Bronchial epithelial cell (primary cell): Measurements from ENCODE around the gene PANK4. TPM values are rescaled to one million over a fixed set of nuclear protein-coding genes. Genes with fewer than 3 reads are reported as not detected.

ENCODE experiments used
- DNase-seq: peaks from one replicate; pipeline ENCODE4 v3.0.0-alpha.2; 2010; ENCODE audit warnings: low read depth
- FAIRE-seq: peaks from 2 replicates; lab custom pipeline; 2011; peaks lifted over from hg19 to GRCh38; lab: Jason Lieb, UNC
- H3K27me3 ChIP-seq: 2 replicates; pipeline ENCODE4 v1.5.1; 2011; ENCODE audit warnings: low read length; ENCODE audit not compliant: control insufficient read depth, insufficient read depth
- H3K36me3 ChIP-seq: 2 replicates; pipeline ENCODE4 v1.5.1; 2011; ENCODE audit warnings: low read length; ENCODE audit not compliant: control insufficient read depth, insufficient read depth
- H3K4me3 ChIP-seq: 2 replicates; pipeline ENCODE4 v1.5.1; 2011; ENCODE audit warnings: mild to moderate bottlenecking, low read depth, low read length, control low read depth
- total RNA-seq: library from RNA; depleted of rRNA; stranded (reverse); fragments of >200 nt; gene quantifications from 2 replicates; pipeline ENCODE4 v1.2.1, GENCODE V29; 2014
- TF ChIP-seq, protein P1 (sequence below): IDR thresholded peaks from 2 replicates; pipeline ENCODE4 v1.5.1; 2011; ENCODE audit warnings: mild to moderate bottlenecking, moderate library complexity, low read length, control low read depth, inconsistent platforms; ENCODE audit not compliant: insufficient read depth, severe bottlenecking

PANK4 gene
- total RNA-seq, 1 donor from 2014 or later = 29.2 TPM

DNA sequence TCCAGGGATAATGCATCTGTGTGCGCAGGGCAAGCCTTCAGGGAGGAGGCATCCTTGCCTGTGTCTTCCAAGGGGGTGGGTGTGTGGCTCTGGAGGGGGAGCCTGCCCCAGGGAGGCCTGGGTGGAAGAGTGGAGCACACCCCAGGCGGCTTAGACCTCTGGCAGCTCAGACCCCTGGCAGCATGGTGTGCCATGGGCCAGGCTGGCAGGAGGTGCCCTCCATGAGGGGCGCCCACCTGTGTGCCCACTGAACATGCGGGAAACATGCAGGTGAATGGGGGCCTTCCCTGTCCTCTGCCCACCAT lies 1.1 kb upstream of the PANK4 start:
- Histone ChIP-seq H3K36me3 (peaks cover 1% of the 10 kb centered on the region), H3K4me3 (no peak overlapping the region), H3K27me3 (no peaks in the 10 kb centered on the region)
- DNase-seq = no peak
- no peak for FAIRE-seq
- TF ChIP-seq, protein P1, sequence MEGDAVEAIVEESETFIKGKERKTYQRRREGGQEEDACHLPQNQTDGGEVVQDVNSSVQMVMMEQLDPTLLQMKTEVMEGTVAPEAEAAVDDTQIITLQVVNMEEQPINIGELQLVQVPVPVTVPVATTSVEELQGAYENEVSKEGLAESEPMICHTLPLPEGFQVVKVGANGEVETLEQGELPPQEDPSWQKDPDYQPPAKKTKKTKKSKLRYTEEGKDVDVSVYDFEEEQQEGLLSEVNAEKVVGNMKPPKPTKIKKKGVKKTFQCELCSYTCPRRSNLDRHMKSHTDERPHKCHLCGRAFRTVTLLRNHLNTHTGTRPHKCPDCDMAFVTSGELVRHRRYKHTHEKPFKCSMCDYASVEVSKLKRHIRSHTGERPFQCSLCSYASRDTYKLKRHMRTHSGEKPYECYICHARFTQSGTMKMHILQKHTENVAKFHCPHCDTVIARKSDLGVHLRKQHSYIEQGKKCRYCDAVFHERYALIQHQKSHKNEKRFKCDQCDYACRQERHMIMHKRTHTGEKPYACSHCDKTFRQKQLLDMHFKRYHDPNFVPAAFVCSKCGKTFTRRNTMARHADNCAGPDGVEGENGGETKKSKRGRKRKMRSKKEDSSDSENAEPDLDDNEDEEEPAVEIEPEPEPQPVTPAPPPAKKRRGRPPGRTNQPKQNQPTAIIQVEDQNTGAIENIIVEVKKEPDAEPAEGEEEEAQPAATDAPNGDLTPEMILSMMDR = no peak

- Histone ChIP-seq H3K27me3 (no peaks in the 10 kb centered on the region), H3K4me3 (peak overlapping the region; percentile 69), H3K36me3 (peaks cover 1% of the 10 kb centered on the region)
- DNase-seq = peak; percentile 69
- TF ChIP-seq, protein P1 = no peak
- no peak for FAIRE-seq
Measured at GRCh38 chr1:2526824-2527555, 594 bp upstream of the PANK4 start.

- H3K27me3 ChIP-seq = no peaks in the 10 kb centered on the region
- DNase-seq (no peak), FAIRE-seq (no peak)
- TF ChIP-seq, protein P1 = no peak
- H3K4me3 ChIP-seq = peak overlapping the region; percentile 69
- H3K36me3 ChIP-seq = peaks cover 11% of the 10 kb centered on the region
Measured at GRCh38 chr1:2525572-2525919, 850 bp downstream of the PANK4 start.

GRCh38 chr1:2523891-2524609 lies 2.3 kb downstream of the PANK4 start:
- Histone ChIP-seq H3K27me3 (no peaks in the 10 kb centered on the region), H3K36me3 (peaks cover 19% of the 10 kb centered on the region), H3K4me3 (no peak overlapping the region)
- no peak for FAIRE-seq
- TF ChIP-seq, protein P1 = no peak
- DNase-seq = no peak

- H3K4me3 ChIP-seq = no peak overlapping the region
- no peaks in the 10 kb centered on the region for H3K27me3 ChIP-seq
- peak; percentile 45 for DNase-seq
- TF ChIP-seq, protein P1 = no peak
- no peak for FAIRE-seq
- H3K36me3 ChIP-seq = peaks cover 24% of the 10 kb centered on the region
Measured at GRCh38 chr1:2523191-2523890, 3.1 kb downstream of the PANK4 start.
